Ishikawa (cell line): ENCODE data around the gene CYB561D1.

Source experiments
- CEBPB ChIP-seq: IDR thresholded peaks from 2 replicates; pipeline ENCODE4 v1.6.1; 2012
- EGR1 ChIP-seq: IDR thresholded peaks from 2 replicates; pipeline ENCODE4 v1.6.1; 2012
- EP300 ChIP-seq: IDR thresholded peaks from 2 replicates; pipeline ENCODE4 v1.6.1; 2012; ENCODE audit warnings: borderline replicate concordance
- RAD21 ChIP-seq: IDR thresholded peaks from 2 replicates; pipeline ENCODE4 v1.6.1; 2012; ENCODE audit warnings: low read depth
- TAF1 ChIP-seq: IDR thresholded peaks from 2 replicates; pipeline ENCODE4 v1.6.1; 2012; ENCODE audit warnings: low read depth, mild to moderate bottlenecking
- TCF12 ChIP-seq: IDR thresholded peaks from 2 replicates; pipeline ENCODE4 v1.6.1; 2012; ENCODE audit warnings: low read depth
- TF ChIP-seq, protein P1 (sequence below): IDR thresholded peaks from 2 replicates; pipeline ENCODE4 v1.6.1; 2012; ENCODE audit warnings: low read depth, mild to moderate bottlenecking
- TF ChIP-seq, protein P2 (sequence below): IDR thresholded peaks from 2 replicates; pipeline ENCODE4 v1.6.1; 2012

DNA sequence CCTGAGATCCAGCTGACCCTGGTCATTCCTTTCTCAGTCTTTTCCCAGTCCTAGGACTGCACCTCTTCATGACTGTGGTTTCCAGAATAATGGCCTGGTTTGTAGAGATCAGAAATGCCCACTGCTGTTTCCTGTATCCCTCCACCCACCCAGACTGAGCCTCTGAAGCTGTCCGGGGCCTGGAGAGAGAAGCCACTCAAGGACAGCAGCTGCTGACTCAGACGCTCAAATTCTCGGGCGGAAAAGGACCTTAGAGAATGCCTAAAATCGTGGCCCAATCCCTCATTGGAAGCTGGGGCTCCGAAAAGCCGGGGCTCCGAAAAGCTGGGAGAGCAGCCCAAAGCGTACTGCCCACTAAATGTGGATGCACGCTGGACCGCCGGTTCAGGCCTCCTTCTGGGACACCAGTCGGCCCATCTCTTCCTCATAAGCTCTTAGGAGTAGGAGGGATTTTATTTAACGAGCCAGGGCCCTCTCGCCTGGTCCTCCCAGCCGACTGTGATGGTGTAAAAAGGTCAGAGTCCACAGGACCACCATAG lies 38.0 kb downstream of the CYB561D1 start:
- TF ChIP-seq EP300 = no peak
- TF ChIP-seq RAD21 = no peak
- TF ChIP-seq EGR1 = no peak
- no peak for TF ChIP-seq TCF12
- no peak for TF ChIP-seq TAF1
- no peak for TF ChIP-seq CEBPB
- TF ChIP-seq, protein P1, sequence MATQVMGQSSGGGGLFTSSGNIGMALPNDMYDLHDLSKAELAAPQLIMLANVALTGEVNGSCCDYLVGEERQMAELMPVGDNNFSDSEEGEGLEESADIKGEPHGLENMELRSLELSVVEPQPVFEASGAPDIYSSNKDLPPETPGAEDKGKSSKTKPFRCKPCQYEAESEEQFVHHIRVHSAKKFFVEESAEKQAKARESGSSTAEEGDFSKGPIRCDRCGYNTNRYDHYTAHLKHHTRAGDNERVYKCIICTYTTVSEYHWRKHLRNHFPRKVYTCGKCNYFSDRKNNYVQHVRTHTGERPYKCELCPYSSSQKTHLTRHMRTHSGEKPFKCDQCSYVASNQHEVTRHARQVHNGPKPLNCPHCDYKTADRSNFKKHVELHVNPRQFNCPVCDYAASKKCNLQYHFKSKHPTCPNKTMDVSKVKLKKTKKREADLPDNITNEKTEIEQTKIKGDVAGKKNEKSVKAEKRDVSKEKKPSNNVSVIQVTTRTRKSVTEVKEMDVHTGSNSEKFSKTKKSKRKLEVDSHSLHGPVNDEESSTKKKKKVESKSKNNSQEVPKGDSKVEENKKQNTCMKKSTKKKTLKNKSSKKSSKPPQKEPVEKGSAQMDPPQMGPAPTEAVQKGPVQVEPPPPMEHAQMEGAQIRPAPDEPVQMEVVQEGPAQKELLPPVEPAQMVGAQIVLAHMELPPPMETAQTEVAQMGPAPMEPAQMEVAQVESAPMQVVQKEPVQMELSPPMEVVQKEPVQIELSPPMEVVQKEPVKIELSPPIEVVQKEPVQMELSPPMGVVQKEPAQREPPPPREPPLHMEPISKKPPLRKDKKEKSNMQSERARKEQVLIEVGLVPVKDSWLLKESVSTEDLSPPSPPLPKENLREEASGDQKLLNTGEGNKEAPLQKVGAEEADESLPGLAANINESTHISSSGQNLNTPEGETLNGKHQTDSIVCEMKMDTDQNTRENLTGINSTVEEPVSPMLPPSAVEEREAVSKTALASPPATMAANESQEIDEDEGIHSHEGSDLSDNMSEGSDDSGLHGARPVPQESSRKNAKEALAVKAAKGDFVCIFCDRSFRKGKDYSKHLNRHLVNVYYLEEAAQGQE = no peak
- TF ChIP-seq, protein P2, sequence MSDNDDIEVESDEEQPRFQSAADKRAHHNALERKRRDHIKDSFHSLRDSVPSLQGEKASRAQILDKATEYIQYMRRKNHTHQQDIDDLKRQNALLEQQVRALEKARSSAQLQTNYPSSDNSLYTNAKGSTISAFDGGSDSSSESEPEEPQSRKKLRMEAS = no peak
